ENCODE data around the gene PHF13.
"Not testable (repeated sequence)": the region's sequence is repeated elsewhere in the genome, so short reads cannot be mapped to it uniquely, and the experiment has no call there.

Gene PHF13

DNA sequence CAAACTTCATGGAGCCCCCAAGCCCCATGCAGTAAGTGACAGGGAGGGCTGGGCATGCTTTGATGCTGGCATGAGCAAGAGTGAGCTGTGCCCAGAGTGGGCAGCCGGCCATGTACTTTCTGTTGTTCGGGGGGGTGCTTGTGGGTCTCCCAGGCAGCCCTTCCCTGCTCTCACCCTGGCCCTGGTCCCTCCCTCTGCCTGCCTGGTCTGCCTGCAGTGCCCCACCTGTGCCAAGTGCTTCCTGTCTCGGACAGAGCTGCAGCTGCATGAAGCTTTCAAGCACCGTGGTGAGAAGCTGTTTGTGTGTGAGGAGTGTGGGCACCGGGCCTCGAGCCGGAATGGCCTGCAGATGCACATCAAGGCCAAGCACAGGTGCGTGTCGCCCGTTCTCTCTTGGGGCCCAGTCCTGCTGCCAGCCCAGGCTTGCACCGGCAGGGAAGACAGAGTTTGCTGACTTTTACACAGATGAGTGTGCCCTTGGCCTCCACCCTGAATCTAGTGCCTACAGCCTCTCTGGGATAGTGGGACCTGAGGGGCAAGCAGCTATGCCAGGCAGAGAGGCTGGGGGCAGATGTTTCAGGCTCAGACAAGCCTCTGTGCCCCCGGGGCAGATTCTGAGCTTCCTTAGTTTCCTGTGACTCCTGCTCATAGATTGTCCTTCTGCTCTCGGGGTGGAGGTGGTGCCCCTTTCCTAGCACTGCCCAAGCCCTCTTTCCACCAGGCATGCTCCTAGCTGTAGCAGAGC is 26.1 kb upstream of the PHF13 start:
- FAIRE-seq = no peak

DNA sequence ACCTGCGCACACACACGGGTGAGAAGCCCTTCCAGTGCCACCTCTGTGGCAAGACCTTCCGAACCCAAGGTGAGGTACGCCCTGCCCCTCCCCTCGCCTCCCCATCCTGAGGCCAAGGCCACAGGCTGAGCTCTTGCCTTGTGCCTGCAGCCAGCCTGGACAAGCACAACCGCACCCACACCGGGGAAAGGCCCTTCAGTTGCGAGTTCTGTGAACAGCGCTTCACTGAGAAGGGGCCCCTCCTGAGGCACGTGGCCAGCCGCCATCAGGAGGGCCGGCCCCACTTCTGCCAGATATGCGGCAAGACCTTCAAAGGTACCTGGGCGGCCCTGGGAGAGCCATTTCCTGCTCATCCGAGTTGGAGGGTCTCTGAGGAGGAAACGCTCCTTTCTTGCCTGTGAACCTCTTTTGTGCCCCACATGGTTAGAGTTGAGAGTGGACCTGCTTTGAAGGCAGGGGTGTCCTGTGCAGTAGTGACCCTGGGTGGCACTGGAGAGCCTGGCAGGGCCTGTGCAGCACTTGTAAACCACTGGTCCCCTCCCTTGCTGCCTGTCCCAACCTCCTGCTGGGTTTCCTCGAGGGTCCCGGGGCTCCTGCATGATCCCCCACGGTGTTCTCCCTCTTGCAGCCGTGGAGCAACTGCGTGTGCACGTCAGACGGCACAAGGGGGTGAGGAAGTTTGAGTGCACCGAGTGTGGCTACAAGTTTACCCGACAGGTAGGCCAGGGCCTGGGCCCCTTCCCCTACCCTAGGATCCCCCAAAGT is 25.2 kb upstream of the PHF13 start:
- no peak for FAIRE-seq

DNA sequence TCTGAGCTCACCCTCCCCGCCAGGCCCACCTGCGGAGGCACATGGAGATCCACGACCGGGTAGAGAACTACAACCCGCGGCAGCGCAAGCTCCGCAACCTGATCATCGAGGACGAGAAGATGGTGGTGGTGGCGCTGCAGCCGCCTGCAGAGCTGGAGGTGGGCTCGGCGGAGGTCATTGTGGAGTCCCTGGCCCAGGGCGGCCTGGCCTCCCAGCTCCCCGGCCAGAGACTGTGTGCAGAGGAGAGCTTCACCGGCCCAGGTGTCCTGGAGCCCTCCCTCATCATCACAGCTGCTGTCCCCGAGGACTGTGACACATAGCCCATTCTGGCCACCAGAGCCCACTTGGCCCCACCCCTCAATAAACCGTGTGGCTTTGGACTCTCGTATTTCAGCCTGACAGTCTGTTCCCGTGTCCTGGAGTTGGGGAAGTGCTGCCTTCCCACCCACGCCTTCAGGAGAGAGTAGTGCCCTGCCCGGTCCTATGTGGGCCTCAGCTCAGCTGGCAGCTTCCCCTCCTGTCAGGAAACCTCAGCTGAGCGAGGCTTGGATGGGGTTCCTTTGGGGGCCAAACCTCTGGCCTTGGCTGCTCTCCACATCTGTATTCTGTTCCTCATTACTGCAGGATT is 24.5 kb upstream of the PHF13 start:
- FAIRE-seq = no peak

DNA sequence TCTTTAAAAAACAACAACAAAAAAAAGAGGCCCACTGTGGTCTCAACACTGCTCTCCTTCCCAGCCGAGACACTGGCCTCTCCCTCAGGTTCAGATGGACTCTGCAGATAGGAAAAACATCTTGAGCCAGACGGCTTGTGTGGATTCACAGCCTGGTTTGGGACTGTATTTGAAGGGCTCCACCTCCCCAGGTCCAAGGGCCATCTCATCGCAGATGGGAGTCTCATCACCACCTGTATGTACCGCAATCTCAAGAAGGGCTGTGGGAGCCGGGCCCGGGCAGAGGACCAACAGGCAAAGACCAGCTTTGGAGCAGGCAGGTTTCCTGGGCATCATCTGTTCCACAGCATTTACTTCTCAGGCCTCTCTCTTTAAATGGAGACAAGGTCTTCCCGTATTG is 23.5 kb upstream of the PHF13 start:
- no peak for FAIRE-seq

DNA sequence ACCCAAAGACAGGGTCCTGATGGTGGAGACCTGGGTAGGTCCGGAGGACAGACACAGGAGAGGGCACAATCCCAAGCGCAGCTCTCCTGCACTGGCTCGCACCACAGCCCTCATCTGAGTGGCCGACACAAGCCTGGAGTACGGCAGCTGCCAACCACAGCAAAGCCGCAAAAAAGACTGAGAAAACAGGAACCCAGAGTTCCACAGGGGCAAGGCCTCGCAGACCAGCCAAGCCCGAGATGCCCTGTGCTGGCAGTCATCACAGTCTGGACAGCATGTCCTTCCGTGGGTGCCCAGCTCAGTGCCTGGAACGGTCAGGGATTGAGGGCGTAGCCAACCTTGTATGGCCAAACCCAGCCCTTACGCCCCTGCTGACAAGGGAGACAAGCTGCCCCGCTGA is 22.3 kb upstream of the PHF13 start:
- no peak for FAIRE-seq

DNA sequence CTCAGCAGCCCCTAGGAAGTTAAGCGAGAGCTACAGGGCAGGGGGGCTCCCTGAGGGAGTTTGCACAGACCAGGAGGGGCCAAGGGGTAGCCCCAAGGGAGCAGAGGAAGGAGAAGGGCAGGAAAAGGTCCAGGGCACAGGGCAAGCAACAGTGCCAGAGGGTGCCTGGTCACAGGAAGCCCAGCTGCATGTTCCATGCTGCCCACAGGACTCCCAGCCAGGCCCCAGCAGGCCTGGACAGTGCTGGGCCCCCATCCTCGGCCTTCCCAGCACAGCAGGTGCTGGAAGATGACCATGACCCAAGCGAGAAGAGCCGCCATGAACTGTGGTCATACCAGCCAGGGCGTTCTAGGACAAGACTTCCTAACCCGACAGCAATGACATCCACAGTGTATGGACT is 21.9 kb upstream of the PHF13 start:
- no peak for FAIRE-seq

DNA sequence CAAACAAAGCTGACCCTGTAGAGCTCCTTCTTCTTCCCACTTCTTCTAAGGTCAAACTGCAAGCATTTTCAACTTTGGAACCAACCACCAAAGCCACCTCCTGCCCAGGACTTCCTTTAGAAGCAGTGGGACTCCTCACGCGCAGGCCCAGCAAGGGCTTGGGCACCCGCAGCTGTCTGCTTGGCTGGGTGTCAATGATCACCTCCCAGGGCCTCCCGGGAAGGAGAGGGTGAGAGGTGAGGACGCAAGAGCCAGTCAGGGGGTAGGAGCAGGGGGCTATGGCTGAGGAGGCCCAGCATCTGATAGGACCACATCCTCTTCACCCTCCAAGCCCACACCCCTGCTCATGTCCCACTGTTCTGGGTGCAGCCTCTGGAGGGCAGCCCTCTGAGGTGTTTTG is 21.1 kb upstream of the PHF13 start:
- no peak for FAIRE-seq

DNA sequence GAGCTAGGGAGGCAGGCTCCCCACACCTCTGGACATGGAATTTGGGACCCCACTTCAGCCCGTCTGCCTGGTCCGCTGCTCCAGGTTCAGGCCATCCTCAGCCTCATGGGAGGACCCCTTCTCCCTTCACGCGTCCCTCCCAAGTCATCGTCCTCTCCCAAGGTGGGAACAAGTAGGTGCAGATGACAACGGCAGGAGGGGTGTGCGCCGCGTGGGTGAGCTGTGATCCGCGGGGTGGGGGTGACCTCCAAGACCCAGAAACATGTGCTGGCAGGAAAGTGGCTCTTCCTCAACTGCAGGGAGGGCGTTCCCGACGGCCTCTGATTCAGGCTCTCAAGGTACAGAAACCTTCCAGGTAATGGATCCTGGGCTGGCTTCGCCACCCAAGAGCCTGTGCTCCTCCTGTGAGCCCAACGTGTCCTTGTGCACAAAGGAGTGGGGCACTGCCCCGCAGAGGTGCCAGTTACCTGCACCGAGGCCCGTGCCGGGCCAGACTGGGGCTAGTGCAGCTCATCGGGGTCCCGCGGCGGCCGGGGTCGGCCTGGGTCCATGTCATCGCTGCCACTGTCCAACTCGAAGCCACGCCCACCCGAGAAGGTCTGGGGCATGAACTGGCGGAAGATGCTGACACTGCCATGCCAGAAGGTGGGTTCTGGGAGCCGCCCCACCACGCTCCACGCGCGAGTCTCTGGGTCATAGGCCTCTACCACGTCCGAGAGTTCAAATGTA is 20.5 kb upstream of the PHF13 start:
- no peak for FAIRE-seq

DNA sequence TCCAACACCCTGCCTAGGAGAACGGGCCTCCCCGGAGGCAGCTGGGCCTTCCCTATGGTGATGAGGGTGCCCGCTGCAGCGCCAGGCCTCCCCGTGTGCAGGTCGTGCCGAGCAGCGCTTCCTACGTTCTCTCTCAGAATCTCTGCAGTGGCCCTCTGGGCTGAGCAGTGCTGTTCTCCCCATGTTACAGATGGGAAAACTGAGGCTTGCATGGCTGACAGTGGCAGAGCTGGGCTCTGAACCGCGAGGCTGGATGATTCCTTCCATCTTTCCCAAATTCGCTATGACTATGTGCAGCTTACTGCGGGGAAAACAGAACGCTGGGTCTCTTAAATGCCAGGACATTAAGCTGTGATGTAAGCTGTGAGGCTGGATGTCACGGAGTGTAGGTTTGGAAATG is 19.7 kb upstream of the PHF13 start:
- no peak for FAIRE-seq

DNA sequence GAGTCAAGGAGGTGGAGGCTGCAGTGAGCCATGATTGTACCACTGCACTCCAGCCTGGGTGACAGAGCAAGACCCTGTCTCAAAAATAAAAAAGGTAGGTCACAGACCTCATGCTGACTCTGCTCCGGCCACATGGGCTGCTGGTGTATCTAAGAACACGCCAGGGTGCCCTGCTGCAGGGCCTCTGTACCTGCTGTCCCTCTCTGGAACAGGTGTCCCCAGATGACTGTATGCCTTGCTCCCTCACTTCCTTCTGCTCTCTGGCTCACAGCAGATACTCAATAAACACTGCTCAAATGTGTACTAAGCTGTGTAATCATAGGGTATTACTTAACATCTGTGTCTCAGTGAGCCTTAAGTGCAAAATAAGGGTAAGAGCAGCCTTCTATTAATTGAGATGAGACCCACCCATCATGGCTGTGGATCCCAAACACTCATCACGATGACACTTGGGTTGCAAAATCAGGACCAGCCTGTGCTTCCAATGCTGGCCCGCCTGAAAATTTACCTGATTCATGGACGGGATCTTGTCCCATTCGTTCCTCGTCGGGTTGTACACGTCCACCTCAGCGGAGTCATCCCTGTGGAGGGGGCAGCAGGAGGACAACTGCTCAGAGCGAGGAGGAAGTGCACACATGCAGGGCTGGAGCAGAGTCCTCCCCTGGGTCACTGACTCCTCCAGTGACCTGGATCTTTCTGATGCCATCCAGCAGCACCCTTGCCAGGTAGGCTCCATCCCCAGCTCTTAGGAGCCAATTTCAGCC is 18.4 kb upstream of the PHF13 start:
- no peak for FAIRE-seq

DNA sequence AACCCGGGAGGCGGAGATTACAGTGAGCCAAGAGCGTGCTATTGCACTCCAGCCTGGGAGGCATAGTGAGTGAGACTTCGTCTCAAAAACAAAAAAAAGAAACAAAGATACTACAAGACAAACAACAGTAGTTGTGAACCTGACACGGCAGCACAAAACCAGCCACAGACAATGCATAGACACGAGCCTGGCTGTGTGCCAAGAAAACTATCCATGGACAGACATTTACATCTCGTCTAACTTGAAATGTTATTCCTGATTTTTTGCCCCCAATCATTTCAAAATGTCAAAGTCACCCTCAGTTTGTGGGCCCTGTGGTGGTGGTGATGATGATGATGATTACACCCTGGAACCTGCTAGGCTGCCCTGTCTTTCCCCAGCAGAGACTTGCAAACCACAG is 17.2 kb upstream of the PHF13 start:
- no peak for FAIRE-seq

DNA sequence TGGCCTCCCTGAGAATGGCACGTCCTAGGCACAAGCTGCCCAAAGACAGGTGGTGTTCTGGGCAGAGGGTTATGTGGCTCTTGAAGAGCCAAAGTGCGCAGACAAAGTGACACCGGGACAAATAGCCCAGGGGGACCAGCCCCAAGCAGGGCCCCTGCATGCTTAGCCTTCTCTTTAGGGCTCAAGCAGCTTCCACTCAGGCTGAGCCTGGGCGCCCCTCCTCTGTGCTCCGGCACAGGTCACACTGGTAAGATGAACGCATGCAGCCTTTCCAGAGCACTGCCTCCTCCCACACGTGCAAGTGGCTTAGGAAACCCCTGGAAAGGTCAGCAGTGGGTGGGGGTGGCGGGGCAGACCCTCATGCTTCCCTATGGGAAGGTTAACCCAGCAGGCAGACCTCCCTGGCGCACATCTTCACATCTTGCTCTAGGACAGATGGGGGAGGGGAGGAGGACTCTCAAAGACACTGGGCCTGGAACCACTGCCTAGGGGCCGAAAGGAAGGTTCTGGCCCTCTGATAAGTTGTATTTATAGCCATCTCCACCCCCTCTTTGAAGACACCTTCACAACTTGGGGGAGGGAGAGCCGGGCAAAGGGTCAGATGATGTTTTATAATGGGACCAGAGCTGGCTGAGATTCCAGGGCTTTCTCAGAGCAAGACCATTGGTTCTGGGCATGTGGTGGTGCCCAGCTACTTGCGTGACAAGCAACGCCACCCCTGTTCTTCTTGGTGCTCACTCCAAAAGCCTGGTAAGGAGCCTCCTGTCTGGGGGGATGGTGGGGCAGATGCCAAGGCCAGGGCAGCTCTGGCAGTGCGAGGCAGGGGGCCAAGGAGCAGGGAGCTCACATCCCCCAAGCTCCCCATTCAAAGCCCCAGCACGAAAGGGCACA is 16.4 kb upstream of the PHF13 start:
- no peak for FAIRE-seq

DNA sequence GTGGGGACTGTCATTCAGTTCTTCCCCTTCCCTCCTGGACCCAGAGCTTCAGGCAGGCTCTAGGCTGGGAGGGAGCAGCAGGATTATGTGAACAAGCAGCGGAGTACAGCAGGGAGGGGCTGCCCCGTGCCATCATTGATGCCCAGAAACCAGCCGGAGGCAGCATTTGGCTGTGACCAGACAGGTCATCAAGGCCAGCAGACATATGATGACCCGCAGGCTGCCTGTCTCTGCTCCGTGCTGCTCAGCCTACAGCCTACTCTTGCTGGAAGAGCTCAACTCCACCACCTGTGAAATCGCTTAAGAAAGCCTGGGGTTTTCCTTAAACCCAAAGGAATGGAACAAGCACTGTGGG is 15.8 kb upstream of the PHF13 start:
- no peak for FAIRE-seq

DNA sequence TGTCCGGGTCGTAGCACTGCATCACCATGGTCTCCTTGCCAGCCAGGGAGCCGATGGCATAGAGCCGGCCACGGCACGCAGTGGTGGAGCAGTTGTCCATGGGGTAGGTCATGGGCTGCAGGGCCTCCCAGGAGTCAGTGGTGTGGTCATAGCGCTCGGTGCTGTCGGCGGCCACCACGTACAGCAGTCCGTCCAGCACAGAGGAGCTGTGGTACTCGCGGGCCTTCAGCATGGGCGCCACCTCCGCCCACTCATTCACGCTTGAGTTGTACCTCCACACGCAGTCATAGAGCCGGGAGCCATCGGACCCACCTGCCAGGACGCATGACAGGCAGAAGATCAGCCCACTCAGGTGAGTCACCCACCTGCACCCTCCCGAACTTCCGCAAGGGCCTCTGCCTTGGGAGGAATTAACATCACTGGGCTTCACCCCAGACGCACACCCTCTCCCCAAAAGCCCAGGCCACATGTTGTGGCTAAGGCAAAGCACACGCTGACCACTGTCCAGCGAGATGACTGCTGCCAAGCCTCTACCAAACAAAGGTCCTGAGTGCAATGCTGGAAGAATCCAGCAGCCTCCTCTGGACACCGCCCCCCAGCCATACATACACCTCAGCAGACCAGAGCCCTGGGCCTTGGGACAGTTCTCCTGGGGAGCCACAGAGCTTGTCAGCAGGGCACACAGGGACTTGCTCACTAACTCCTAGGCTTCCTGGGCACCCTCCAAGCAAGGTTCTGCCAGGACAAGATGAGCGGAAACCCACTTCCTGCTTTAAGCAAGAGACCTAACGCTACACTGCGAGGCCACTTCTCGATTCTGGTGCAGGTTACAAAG is 14.2 kb upstream of the PHF13 start:
- FAIRE-seq = no peak

DNA sequence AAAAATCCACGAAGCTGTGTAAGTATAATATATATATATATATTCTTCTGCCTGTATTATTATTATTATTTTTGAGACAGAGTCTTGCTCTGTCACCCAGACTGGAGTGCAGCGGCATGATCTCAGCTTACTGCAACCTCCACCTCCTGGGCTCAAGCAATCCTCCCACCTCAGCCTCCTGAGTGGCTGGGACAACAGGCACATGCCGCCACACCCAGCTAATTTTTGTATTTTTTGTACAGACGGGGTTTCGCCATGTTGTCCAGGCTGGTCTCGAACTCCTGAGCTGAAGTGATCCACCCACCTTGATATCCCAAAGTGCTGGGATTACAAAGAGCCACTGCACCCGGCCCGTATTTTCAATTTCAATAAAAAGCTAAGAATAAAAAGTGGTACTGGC is 13.5 kb upstream of the PHF13 start:
- FAIRE-seq = not testable (repeated sequence)

DNA sequence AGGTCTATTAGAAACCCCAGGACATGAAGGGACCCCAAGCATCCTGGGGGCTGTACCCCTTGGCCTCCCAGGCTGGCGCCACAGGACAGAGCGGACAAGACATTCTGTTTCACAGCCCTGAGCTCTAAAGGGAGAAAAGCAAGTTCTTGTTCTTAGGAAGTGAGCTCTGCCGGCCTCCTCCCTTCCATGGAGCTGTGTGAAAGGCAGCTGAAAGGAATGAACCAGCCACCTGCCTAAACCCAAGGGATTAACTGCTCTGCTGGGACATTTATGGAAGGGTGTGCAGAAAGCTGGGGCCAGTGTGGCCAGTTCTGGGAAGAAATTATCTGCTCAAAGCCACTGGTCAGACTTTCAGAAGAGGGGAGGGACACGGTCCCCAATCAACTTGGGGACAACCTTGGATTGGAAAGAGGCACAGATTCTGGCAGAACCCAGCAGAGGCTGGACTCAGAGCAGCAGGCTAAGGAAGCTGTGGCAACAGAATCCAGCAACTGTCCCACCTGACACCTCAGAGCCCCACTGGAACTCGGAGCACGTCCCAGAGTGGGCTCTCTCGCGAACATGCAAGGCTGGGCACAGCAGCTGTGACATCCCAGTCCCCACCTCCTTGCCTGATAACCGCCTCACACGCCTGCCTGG is 13.0 kb upstream of the PHF13 start:
- FAIRE-seq = no peak

DNA sequence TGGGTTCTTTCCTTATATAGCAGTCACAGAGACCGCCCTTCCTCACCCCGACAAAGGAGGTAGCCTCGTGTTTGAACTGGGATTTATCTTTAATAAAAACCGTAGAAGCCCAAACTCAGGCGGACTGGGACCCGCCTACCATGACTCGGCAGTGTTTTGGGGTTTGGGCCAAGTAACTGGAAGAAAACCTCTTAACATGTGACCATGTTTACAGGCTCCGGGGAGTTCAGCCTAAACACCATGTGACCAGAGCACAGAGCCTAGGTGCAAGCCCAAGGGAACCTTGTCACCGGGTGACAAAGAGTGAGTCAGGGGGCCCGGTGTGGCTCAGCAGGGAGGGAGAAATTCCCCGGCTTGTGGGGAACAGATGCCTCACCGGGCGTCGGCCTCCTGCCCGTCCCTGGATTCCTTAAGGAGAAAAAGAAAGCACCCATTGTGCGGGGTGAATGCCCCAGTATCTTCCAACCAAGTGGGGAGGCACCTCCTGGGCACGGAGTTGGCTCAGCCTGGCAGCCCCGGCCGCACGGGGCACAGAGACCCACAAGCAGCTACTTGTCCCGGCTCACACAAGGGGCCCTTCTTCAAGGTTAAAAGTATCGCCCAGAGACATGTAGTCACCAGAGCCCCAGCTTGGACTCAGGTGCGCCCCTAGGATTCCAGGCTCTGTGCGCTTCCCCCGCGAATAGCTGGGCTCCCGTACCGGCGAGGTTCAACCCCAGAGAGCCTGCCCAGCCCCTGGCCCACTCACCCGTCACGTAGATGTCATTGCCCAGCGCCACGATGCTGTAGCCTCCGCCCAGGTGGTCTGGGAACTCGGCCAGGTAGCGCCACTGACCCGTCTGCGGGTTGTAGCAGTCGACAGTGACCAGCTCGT is 12.2 kb upstream of the PHF13 start:
- no peak for FAIRE-seq

DNA sequence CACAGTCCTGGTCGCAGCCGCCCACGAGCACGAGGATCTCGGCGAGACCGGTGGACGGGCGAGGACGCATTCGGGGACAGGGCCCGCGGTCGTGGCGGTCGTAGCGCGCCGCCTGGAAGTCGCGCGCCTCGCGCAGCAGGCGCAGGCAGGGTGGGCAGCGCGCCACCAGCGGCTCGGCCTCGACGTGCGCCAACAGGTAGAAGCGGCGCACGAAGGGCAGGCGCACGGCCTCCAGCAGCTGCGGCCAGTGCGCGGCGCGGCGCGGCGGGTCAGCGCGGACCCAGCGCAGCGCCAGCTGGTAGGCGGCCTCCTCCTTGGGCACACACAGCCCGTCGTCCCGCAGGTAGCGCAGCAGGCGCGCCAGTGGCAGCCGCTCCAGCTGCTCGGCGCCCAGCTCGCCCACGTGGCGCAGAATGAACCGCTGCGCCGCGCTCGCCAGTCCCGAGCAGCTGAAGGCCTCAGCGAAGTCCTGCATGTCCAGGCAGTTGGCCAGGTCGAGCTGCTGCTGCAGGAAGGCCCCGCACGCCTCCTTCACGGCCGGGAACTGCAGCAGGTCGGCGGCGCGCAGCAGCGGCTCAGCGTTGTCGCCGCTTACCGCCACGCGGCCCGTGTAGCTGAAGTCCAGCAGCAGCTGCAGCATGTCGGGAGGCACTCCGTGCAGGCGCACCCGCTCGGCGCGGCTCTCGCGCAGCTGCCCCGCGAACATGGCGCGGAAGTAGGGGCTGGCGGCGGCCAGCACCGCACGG is 11.4 kb upstream of the PHF13 start:
- FAIRE-seq = no peak
